SJSA1 (cell line): ENCODE data around the gene DPY30. TPM values are rescaled to one million over a fixed set of nuclear protein-coding genes. Genes with fewer than 3 reads are reported as not detected.

Experiments
- DNase-seq, 2 experiments: peaks; one replicate each; pipeline ENCODE4 v3.0.0-alpha.2; 2015 to 2020; ENCODE audit warnings: low spot score in 2 of 2, low read depth in 1 of 2
- H3K27ac ChIP-seq: fragments of 250-450 bp; sonication (Bioruptor Pico); 2 replicates; pipeline ENCODE4 v1.5.1; 2020; ENCODE audit warnings: mild to moderate bottlenecking, moderate library complexity
- H3K27me3 ChIP-seq: fragments of 250-450 bp; sonication (Bioruptor Pico); replicated peaks from 2 replicates; pipeline ENCODE4 v1.5.1; 2020; ENCODE audit warnings: mild to moderate bottlenecking, moderate library complexity
- H3K36me3 ChIP-seq: fragments of 250-450 bp; sonication (Bioruptor Pico); 2 replicates; pipeline ENCODE4 v1.5.1; 2020; ENCODE audit warnings: mild to moderate bottlenecking
- H3K4me1 ChIP-seq: fragments of 250-450 bp; sonication (Bioruptor Pico); replicated peaks from 2 replicates; pipeline ENCODE4 v1.6.1; 2021; ENCODE audit warnings: mild to moderate bottlenecking
- H3K4me3 ChIP-seq: fragments of 250-450 bp; sonication (Bioruptor Pico); 2 replicates; pipeline ENCODE4 v1.5.1; 2020; ENCODE audit warnings: mild to moderate bottlenecking
- H3K9me3 ChIP-seq: fragments of 250-450 bp; sonication (Bioruptor Pico); replicated peaks from 2 replicates; pipeline ENCODE4 v1.5.1; 2020; ENCODE audit warnings: mild to moderate bottlenecking
- total RNA-seq: library from RNA; depleted of rRNA; stranded (reverse); fragments of >200 nt; shearing (Covaris generic); gene quantifications from 2 replicates; pipeline ENCODE4 v1.2.3, GENCODE V29; 2014

DPY30 gene
- total RNA-seq, 1 experiment from 2014 or later, result 99.9 TPM

GRCh38 chr2:32002406-32002805 is 37.2 kb downstream of the DPY30 start:
- no peak overlapping the region for H3K4me3 ChIP-seq
- H3K9me3 ChIP-seq, result no peaks in the 10 kb centered on the region
- DNase-seq, result no peak
- H3K36me3 ChIP-seq, result peaks cover 5% of the 10 kb centered on the region
- 0 out of 2 replicates have a peak, but pooled peaks cover 4% of the 10 kb centered on the region for H3K4me1 ChIP-seq
- no peak overlapping the region for H3K27ac ChIP-seq
- no peaks in the 10 kb centered on the region for H3K27me3 ChIP-seq

GRCh38 chr2:31999438-31999837 is 40.2 kb downstream of the DPY30 start:
- no peaks in the 10 kb centered on the region for H3K36me3 ChIP-seq
- no peak overlapping the region for H3K4me3 ChIP-seq
- H3K27ac ChIP-seq, result no peak overlapping the region
- H3K27me3 ChIP-seq, result no peaks in the 10 kb centered on the region
- no peak for DNase-seq
- H3K9me3 ChIP-seq, result no peaks in the 10 kb centered on the region
- 0 out of 2 replicates have a peak, but pooled peaks cover 4% of the 10 kb centered on the region for H3K4me1 ChIP-seq

- no peaks in the 10 kb centered on the region for H3K27me3 ChIP-seq
- no peaks in the 10 kb centered on the region for H3K9me3 ChIP-seq
- 0 out of 2 replicates have a peak, but pooled peaks cover 4% of the 10 kb centered on the region for H3K4me1 ChIP-seq
- DNase-seq, result no peak
- H3K27ac ChIP-seq, result no peak overlapping the region
- no peak overlapping the region for H3K4me3 ChIP-seq
- no peaks in the 10 kb centered on the region for H3K36me3 ChIP-seq
These were observed 40.7 kb downstream of the DPY30 start for GRCh38 chr2:31998731-31999383.

GRCh38 chr2:31997653-31998052 is 42.0 kb downstream of the DPY30 start:
- Histone ChIP-seq H3K4me3 (no peak overlapping the region), H3K27ac (no peak overlapping the region), H3K4me1 (0 out of 2 replicates have a peak, but pooled peaks cover 4% of the 10 kb centered on the region), H3K36me3 (no peaks in the 10 kb centered on the region), H3K27me3 (no peaks in the 10 kb centered on the region), H3K9me3 (no peaks in the 10 kb centered on the region)
- DNase-seq, result no peak

DNA sequence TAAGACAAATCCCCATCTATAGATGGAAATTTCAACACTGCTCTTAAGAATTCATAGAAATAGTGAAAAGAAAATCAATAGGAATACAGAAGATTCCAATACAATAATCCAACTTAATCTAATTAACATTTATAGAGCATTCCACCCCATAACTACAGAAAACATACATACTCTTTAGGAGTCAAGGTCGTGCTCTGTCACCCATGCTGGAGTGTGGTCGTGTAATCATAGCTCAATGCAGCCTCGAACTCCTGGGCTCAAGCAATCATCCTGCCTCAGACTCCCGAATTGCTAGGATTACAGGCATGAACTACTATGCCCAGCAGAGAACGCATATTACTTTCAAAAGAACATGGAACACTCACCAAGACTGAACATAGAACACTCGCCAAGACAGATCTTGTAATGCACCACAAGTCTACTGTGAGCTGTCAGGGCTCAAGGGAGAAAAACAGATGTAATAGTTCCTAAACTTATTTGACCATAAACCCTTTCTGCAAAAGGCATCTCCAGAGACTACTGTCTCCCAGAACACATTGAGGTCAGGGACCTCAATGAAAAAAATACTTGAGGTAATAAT is 42.9 kb downstream of the DPY30 start:
- Histone ChIP-seq H3K9me3 (no peaks in the 10 kb centered on the region), H3K36me3 (no peaks in the 10 kb centered on the region), H3K4me1 (0 out of 2 replicates have a peak, but pooled peaks cover 4% of the 10 kb centered on the region), H3K4me3 (no peak overlapping the region), H3K27ac (no peak overlapping the region), H3K27me3 (no peaks in the 10 kb centered on the region)
- DNase-seq, result no peak

DNA sequence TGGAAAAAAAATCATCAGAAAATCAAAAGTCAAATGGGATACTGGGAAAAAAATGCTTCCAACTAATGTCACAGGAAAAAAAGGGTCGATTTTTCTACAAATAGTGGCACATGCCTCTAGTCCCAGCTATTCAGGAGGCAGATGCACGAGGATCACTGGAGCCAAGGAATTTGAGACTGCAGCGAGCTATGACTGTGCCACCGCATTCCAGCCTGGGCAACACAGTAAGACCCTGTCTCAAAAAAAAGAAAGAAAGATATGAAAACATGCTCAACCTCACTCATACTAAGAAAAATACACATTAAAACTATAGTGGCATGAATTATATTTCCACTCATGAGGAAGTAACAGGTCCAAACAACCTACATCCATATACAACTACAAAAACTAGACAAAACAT is 46.7 kb downstream of the DPY30 start:
- Histone ChIP-seq H3K27ac (no peak overlapping the region), H3K9me3 (no peaks in the 10 kb centered on the region), H3K36me3 (no peaks in the 10 kb centered on the region), H3K4me1 (0 out of 2 replicates have a peak, but pooled peaks cover 4% of the 10 kb centered on the region), H3K4me3 (no peak overlapping the region), H3K27me3 (no peaks in the 10 kb centered on the region)
- no peak for DNase-seq

DNA sequence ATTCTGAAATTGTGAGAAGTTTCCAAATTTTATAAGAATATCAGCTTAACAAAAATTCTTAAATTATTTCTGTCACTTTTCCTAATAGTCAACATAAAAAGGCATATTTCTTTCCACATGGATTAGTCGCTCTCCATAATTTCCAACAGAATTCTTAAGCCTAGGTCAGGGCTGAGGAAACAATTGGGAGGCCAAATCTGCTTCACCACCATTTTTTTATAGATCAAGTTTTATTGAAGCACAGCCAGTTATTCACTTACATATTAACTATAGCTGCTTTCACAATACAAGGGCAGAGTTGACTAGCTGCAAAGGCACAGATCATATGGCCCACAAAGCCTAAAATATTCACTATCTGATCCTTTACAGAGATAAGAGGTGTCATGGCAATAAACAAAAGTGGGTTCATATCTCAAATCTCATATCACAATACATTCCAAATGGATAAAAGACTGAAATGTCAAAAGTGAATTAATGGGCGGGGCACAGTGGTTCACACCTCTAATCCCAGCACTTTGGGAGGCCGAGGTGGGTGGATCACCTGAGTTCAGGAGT is 47.5 kb downstream of the DPY30 start:
- no peak for DNase-seq
- no peaks in the 10 kb centered on the region for H3K4me1 ChIP-seq

DNA sequence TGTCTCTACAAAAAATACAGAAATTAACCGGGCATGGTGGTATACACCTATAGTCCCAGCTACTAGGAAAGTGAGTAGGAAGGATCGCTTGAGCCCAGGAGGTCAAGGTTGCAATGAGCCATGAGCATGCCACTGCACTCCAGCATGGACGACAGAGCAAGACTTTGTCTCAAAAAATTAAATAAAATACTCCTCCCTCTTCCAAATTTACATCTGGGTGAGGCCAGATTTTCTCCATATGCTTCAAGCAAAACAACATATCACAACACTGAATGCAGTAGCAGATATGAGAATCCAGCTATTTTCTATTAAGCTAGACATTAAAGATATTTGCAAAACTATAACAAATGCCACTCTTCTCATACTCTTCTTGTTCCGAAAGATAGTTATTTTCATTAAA is 49.7 kb downstream of the DPY30 start:
- no peaks in the 10 kb centered on the region for H3K9me3 ChIP-seq

More for the DNA sequence above, 47.5 kb downstream of the DPY30 start:
- Histone ChIP-seq H3K36me3 (no peaks in the 10 kb centered on the region), H3K4me3 (no peak overlapping the region), H3K27ac (no peak overlapping the region), H3K9me3 (no peaks in the 10 kb centered on the region), H3K27me3 (no peaks in the 10 kb centered on the region)

GRCh38 chr2:31987454-31988220 is 52.0 kb downstream of the DPY30 start:
- Histone ChIP-seq H3K27me3 (no peaks in the 10 kb centered on the region), H3K4me1 (no peaks in the 10 kb centered on the region), H3K4me3 (no peak overlapping the region), H3K36me3 (no peaks in the 10 kb centered on the region), H3K9me3 (no peaks in the 10 kb centered on the region), H3K27ac (no peak overlapping the region)
- DNase-seq, result no peak

More for the DNA sequence above, 49.7 kb downstream of the DPY30 start:
- H3K27me3 ChIP-seq, result no peaks in the 10 kb centered on the region
- no peak overlapping the region for H3K4me3 ChIP-seq
- no peaks in the 10 kb centered on the region for H3K4me1 ChIP-seq
- H3K27ac ChIP-seq, result no peak overlapping the region
- H3K36me3 ChIP-seq, result no peaks in the 10 kb centered on the region
- no peak for DNase-seq

DNA sequence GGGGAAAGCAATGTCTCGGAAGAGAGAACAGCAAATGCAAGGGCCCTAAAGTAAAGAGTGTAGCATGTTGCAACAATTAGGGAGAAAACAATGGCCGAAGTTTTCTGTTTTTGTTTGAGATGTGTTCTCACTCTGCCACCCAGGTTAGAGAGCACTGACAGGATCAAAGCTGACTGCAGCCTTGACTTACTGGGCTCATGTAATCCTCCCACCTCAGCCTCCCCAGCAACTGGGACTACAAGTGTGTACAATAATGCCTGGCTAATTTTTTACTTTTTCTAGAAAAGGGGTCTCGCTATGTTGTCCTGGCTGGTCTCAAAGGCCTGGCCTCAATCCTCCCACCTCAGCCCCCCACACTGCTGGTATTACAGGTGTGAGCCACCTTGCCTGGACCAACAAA is 52.7 kb downstream of the DPY30 start:
- Histone ChIP-seq H3K4me3 (no peak overlapping the region), H3K27ac (no peak overlapping the region), H3K36me3 (no peaks in the 10 kb centered on the region), H3K4me1 (no peaks in the 10 kb centered on the region), H3K9me3 (no peaks in the 10 kb centered on the region), H3K27me3 (no peaks in the 10 kb centered on the region)
- no peak for DNase-seq

DNA sequence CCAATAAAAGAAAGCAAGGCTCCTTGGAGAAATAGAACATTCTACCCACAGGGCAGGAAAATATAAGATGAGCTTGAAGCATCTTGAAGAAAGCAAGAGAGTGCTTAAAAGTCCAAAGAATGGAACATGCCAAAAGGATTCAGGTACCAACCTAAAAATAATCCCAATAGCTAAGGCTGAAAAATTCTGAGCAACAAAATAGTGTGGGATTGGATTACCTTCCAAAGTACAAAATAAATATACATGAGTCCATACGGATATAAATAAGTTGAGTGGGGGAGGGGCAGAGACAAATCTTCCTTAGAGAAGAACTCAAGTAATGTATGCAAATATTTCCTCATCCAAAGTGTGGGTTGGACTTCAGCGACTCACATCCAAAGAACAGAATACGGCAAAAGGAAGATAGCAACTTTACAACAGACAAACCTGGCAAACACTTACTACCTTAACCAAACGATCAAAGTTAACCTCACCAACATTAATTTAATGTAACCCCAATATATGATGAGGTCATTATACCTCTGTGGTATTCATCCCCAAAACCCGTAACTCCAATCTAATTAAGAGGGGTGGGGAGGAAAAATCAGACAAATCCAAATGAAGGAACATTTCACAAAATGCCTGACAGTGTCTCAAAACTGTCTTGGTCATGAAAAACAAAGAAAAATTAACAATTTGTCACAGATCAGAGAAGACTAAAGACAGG is 55.7 kb downstream of the DPY30 start:
- Histone ChIP-seq H3K36me3 (no peaks in the 10 kb centered on the region), H3K27me3 (no peaks in the 10 kb centered on the region), H3K9me3 (no peaks in the 10 kb centered on the region), H3K4me1 (no peaks in the 10 kb centered on the region), H3K27ac (no peak overlapping the region), H3K4me3 (no peak overlapping the region)
- DNase-seq, result no peak

GRCh38 chr2:31980674-31981356 is 58.8 kb downstream of the DPY30 start:
- H3K27ac ChIP-seq, result no peak overlapping the region
- H3K27me3 ChIP-seq, result no peaks in the 10 kb centered on the region
- H3K4me3 ChIP-seq, result no peak overlapping the region
- DNase-seq, result no peak
- no peaks in the 10 kb centered on the region for H3K9me3 ChIP-seq
- H3K4me1 ChIP-seq, result no peaks in the 10 kb centered on the region
- no peaks in the 10 kb centered on the region for H3K36me3 ChIP-seq

- Histone ChIP-seq H3K4me3 (no peak overlapping the region), H3K27me3 (no peaks in the 10 kb centered on the region), H3K9me3 (no peaks in the 10 kb centered on the region), H3K36me3 (no peaks in the 10 kb centered on the region), H3K4me1 (no peaks in the 10 kb centered on the region; the same call in 1 of the 2 replicates), H3K27ac (no peak overlapping the region)
- no peak for DNase-seq
These were observed 59.6 kb downstream of the DPY30 start for GRCh38 chr2:31979956-31980355.
